ENCODE measurements around the gene SF3A2. TPM values are rescaled to one million over a fixed set of nuclear protein-coding genes. Genes with fewer than 3 reads are reported as not detected.

SF3A2 gene
- total RNA-seq, 4 donors from 2014 or later: 21.4 to 84.0 (median 51.8) TPM

GRCh38 chr19:2232286-2233151 lies 4.1 kb upstream of the SF3A2 start:
- no peak overlapping the region for H3K4me3 ChIP-seq
- DNase-seq (ENCODE audit: low spot score in 2 of 2): no peak
- peaks cover 0 to 65% (median 5%) of the 10 kb centered on the region in 3 donors for H3K36me3 ChIP-seq
- TF ChIP-seq EP300 (IDR thresholded peaks at IDR 0.05) (no peak), POLR2A (IDR thresholded peaks at IDR 0.05) (no peak), CTCF (IDR thresholded peaks at IDR 0.05) (no peak)
- H3K9me3 ChIP-seq: no peaks in the 10 kb centered on the region
- peak overlapping the region in 2 of 4 donors; percentile 33 to 70 for H3K27ac ChIP-seq
- WGBS, 2 donors: 66 to 79% methylated on average over 18 to 23 of the region's 30 CpGs
- H3K27me3 ChIP-seq: no peaks in the 10 kb centered on the region
- peaks cover 0 to 50% (median 20%) of the 10 kb centered on the region in 4 donors for H3K4me1 ChIP-seq

DNA sequence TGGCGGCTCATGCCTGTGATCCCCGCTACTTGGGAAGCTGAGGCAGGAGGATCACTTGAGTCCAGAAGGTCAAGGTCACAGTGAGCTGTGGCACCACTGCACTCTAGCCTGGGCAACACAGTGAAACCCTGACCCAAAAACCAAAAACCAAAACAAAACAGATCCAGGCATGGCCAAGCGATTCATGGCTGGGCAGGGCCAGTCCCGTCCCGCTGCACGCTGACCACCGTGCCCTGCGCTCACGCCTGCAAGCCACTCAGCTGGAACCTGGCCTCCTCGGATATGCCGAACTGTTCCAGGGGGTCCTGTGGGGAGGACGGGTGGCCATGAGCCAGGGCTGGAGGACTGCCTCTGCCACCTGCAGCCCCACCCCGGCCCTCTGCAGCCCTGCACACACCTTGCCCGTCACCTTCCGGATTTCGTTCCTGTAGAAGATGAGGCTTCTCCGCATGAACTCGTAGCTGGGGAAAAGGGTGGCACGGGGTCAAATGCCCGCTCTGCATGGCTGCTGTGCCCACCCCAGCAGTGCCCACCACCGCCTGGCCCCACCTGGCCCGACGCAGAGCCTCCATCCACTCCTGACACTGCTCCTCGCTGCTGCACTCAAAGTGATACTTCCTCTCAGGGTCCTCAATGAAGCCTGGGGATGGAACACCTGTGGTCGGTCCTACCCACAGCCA lies 2.9 kb upstream of the SF3A2 start:
- TF ChIP-seq POLR2A (IDR thresholded peaks at IDR 0.05): no peak
- no peak for TF ChIP-seq CTCF (IDR thresholded peaks at IDR 0.05)
- TF ChIP-seq EP300 (IDR thresholded peaks at IDR 0.05): no peak
- DNase-seq (ENCODE audit: low spot score in 2 of 2): no peak
- Histone ChIP-seq H3K36me3 (peaks cover 0 to 53% (median 5%) of the 10 kb centered on the region in 3 donors), H3K9me3 (no peaks in the 10 kb centered on the region), H3K4me3 (no peak overlapping the region), H3K4me1 (peaks cover 0 to 62% (median 32%) of the 10 kb centered on the region in 4 donors), H3K27ac (no peak overlapping the region), H3K27me3 (no peaks in the 10 kb centered on the region)
- 92% methylated on average over 25 of the region's 25 CpGs for WGBS, 2 donors

- WGBS, 2 donors: 46 to 55% methylated on average over 6 of the region's 6 CpGs
- DNase-seq (ENCODE audit: low spot score in 2 of 2): no peak
- Histone ChIP-seq H3K9me3 (no peaks in the 10 kb centered on the region), H3K4me3 (peak overlapping the region; percentile 72 to 95 (median 92)), H3K4me1 (peaks cover 0 to 74% (median 44%) of the 10 kb centered on the region in 4 donors), H3K27me3 (no peaks in the 10 kb centered on the region), H3K36me3 (peaks cover 0 to 40% (median 5%) of the 10 kb centered on the region in 3 donors), H3K27ac (peak overlapping the region in 3 of 4 donors; percentile 93 to 99 (median 98))
- TF ChIP-seq EP300 (IDR thresholded peaks at IDR 0.05): no peak
- TF ChIP-seq CTCF (IDR thresholded peaks at IDR 0.05): no peak
- TF ChIP-seq POLR2A (IDR thresholded peaks at IDR 0.05): no peak
Measured at GRCh38 chr19:2234996-2235380, 1.6 kb upstream of the SF3A2 start.

DNA sequence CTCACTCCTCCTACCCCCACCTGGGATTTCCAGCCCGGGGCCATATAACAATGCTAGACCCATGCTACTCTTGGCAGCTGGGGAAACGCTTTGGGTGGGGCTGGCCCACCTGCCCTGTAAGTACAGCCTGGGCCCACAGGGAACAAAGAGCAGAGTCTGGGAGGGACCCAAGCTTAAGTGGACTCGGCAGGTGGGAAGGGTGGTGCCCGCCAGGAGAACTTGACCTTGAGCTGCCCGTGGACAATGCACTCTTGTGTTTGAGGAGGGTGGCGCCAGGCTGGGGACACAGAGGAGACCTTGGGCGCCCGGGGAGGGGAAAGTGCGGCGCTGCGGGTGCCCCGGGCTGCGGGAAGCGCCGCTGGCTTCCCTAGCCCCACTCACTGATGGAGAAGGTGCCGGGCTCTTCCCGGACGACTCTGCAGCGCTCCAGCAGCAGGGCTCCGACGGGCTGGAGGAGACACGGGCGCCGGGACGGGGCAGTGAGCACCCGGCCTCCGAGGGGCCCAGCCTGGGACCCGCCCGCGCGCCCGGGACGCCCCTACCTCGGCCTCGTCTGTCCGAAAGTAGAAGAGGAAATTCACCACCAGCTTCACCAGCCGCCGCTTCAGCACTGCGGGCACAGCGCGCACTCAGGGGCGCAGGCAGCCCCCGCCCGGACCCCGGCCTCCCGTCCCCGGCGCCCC lies 1.1 kb upstream of the SF3A2 start:
- H3K9me3 ChIP-seq: no peaks in the 10 kb centered on the region
- TF ChIP-seq CTCF (IDR thresholded peaks at IDR 0.05) (no peak), POLR2A (IDR thresholded peaks at IDR 0.05) (no peak), EP300 (IDR thresholded peaks at IDR 0.05) (no peak)
- peaks cover 0 to 35% (median 0%) of the 10 kb centered on the region in 3 donors for H3K36me3 ChIP-seq
- 0% methylated on average over 26 to 44 of the region's 48 CpGs for WGBS, 2 donors
- peak overlapping the region; percentile 72 to 95 (median 92) for H3K4me3 ChIP-seq
- DNase-seq (ENCODE audit: low spot score in 2 of 2): no peak
- H3K27me3 ChIP-seq: no peaks in the 10 kb centered on the region
- H3K27ac ChIP-seq: peak overlapping the region; percentile 93 to 99 (median 98)
- peaks cover 0 to 80% (median 49%) of the 10 kb centered on the region in 4 donors for H3K4me1 ChIP-seq
